Measurements from ENCODE around the gene ROR1. TPM values are rescaled to one million over a fixed set of nuclear protein-coding genes. Genes with fewer than 3 reads are reported as not detected.

The ROR1 gene
- total and polyA plus RNA-seq, 2 donors (not counting 3 experiments of a cell fraction or from before 2014, with no cell fraction given), result 2.6 to 3.5 TPM

DNA sequence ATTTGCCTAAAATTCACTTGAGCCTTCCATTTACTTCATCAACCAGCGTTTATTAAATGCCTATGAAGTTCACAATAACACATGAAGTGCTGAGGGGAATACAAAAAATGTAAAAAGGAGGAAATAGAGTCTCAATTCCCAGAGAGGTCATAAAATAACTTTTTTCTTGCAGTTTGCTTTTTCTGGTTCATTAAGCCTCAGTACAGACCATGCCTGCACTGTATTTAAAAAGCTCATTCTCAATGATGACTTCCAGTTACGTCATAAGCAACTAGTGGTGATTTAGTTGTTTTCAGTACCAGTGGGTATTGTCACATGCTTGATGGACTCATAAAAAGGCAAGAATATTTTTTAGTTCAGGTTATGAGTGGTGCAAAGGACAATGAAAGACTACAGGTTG is 269.5 kb downstream of the ROR1 start:
- no peak overlapping the region for H3K4me2 ChIP-seq (ENCODE audit: insufficient read depth, low read length)
- no peak overlapping the region for H3K27ac ChIP-seq (ENCODE audit: insufficient read depth, low read depth, low read length)
- peaks cover 6% of the 10 kb centered on the region for H3K4me1 ChIP-seq (ENCODE audit: control insufficient read depth, extremely low read depth, insufficient read depth, low read length)
- no peak for DNase-seq (ENCODE audit: low read depth, low spot score)
- BruUV-seq (replicated peaks), result no TSS peak
- no peaks in the 10 kb centered on the region for H3K9me1 ChIP-seq (replicated peaks; ENCODE audit: control insufficient read depth, extremely low read depth, insufficient read depth, low read length)
- H2AFZ ChIP-seq (ENCODE audit: low read depth, low read length), result no peak overlapping the region
- H4K20me1 ChIP-seq (replicated peaks; ENCODE audit: control insufficient read depth, extremely low read depth, insufficient read depth, low read length), result no peaks in the 10 kb centered on the region
- no peak for FAIRE-seq
- TF ChIP-seq MYC (IDR thresholded peaks at IDR 0.05; ENCODE audit: low read depth, low read length), result no peak
- TF ChIP-seq POLR2AphosphoS5 (IDR thresholded peaks at IDR 0.05; ENCODE audit: insufficient read depth, low read depth, low read length), result no peak
- no peak for TF ChIP-seq POLR2A (IDR thresholded peaks at IDR 0.05; ENCODE audit: low read depth, low read length)
- TF ChIP-seq JUN (IDR thresholded peaks at IDR 0.05; ENCODE audit: borderline replicate concordance, insufficient read depth, insufficient read length, low read depth), result no peak
- TF ChIP-seq, protein P1, sequence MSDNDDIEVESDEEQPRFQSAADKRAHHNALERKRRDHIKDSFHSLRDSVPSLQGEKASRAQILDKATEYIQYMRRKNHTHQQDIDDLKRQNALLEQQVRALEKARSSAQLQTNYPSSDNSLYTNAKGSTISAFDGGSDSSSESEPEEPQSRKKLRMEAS (IDR thresholded peaks at IDR 0.05; ENCODE audit: insufficient read depth, insufficient read length), result no peak
- no peak for TF ChIP-seq GATA2 (IDR thresholded peaks at IDR 0.05; ENCODE audit: insufficient read depth, insufficient read length, low read depth, low read length)
- no peak for TF ChIP-seq CTCF (IDR thresholded peaks at IDR 0.05; ENCODE audit: extremely low read depth in 1 of 2, insufficient read depth in 1 of 2, low read depth in 1 of 2, low read length in 2 of 2)
- TF ChIP-seq FOS (IDR thresholded peaks at IDR 0.05; ENCODE audit: borderline replicate concordance, insufficient read depth, low read length), result no peak
- no peak for TF ChIP-seq EZH2 (IDR thresholded peaks at IDR 0.05; ENCODE audit: borderline replicate concordance, low read depth, low read length, severe bottlenecking)
- no peak overlapping the region for H3K9ac ChIP-seq (replicated peaks; ENCODE audit: extremely low read depth, insufficient read depth, low read length)
- no peaks in the 10 kb centered on the region for H3K9me3 ChIP-seq (replicated peaks; ENCODE audit: control insufficient read depth, insufficient read depth, low read length)
- intact Hi-C loops (cut with micrococcal nuclease) (loop anchor here (5.0 kb wide), 1 partner anchor 121 kb away; no protein-coding TSS in a partner anchor), dilution Hi-C loops (cut with MboI; ENCODE audit: extremely low pct_ligation_motif_present, low sequenced_read_pairs) (no loop called here)
- H3K79me2 ChIP-seq (ENCODE audit: control insufficient read depth, insufficient read depth, low read length), result no peaks in the 10 kb centered on the region
- CTCF ChIA-PET, result interaction anchor here (0.9 to 1.6 kb wide), 7 partner anchors 16 to 369 kb away, joined by 3 to 7 read pairs (median 3); no protein-coding TSS in a partner anchor
- no peaks in the 10 kb centered on the region for H3K36me3 ChIP-seq (ENCODE audit: control insufficient read depth in 2 of 2, extremely low read depth in 1 of 2, insufficient read depth in 2 of 2, low read length in 2 of 2)
- no peak overlapping the region for H3K4me3 ChIP-seq (replicated peaks in 1 of 3; ENCODE audit: insufficient read depth in 1 of 3, low read depth in 1 of 3, low read length in 3 of 3)
- no peaks in the 10 kb centered on the region for H3K27me3 ChIP-seq (ENCODE audit: control insufficient read depth in 2 of 2, insufficient read depth in 2 of 2, low read length in 2 of 2)
- POLR2A ChIA-PET, result no interaction called here

Measured in endothelial cell of umbilical vein (primary cell).